A673 (cell line): ENCODE measurements around the gene CRHR1.

Experiments
- CTCF ChIP-seq: fragments of 300-800, 200-600 bp; sonication (generic); conservative IDR thresholded peaks from 2 replicates; pipeline ENCODE4 v1.5.1; 2017; ENCODE audit warnings: low read depth, mild to moderate bottlenecking, antibody characterized with exemption, low read length, moderate library complexity, mixed read lengths
- EZH2 ChIP-seq: fragments of 200-600 bp; sonication (generic); IDR thresholded peaks from 2 replicates; pipeline ENCODE4 v1.6.1; 2017; ENCODE audit warnings: borderline replicate concordance, low read depth, mild to moderate bottlenecking, mixed read lengths, antibody characterized with exemption, low read length; ENCODE audit not compliant: poor library complexity, severe bottlenecking

- no peak for TF ChIP-seq CTCF
- no peak for TF ChIP-seq EZH2
Measured at GRCh38 chr17:45742251-45742650, 41.9 kb upstream of the CRHR1 start.
